Ecto neural progenitor cell (in vitro differentiated cells): ENCODE results near the gene COX19.
"Not testable (repeated sequence)": the region's sequence is repeated elsewhere in the genome, so short reads cannot be mapped to it uniquely, and the experiment has no call there.

ENCODE experiments used
- DNase-seq: peaks from one replicate; pipeline ENCODE4 v3.0.0-alpha.2; 2018; ENCODE audit warnings: low spot score

Gene COX19

DNA sequence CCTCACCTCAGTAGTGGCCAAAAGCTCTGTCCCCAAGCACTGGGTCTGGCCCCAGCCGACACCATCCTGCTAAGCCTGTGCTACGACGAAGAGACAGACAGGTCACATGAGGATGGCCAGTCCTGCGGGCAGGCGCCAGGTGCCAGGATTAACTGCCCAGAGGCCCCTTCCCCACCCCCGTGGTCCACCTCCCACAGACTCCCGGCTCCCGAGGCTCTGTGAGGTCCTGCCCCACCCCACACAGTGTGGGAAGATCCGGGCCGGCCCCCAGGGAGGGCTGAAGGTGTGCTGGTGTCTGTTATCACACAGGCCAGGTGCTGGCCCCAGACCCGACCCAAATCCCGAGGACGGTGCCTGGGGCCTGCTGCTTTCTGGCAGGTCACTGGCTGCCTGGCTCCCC is 34.9 kb upstream of the COX19 start:
- DNase-seq = no peak

DNA sequence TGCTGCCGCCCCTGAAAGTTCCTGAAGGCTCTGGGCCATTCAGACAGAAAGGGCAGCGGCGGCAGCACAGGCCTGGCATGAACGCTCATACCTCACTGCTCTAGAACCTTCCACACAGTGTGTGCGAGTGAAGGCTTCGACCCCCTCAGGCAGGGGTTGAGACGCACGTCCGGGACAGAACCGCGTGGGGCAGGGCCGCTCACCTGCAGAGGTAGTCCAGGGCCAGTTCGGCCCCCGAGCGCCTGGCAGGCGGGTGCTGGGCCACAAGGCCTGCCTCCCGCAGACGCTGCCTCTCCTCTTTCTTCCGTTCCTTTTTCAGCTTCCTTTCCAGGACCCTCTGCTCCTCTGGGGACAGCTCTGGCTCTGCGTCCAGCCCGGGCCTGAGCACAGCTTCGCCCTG is 34.4 kb upstream of the COX19 start:
- DNase-seq = no peak

DNA sequence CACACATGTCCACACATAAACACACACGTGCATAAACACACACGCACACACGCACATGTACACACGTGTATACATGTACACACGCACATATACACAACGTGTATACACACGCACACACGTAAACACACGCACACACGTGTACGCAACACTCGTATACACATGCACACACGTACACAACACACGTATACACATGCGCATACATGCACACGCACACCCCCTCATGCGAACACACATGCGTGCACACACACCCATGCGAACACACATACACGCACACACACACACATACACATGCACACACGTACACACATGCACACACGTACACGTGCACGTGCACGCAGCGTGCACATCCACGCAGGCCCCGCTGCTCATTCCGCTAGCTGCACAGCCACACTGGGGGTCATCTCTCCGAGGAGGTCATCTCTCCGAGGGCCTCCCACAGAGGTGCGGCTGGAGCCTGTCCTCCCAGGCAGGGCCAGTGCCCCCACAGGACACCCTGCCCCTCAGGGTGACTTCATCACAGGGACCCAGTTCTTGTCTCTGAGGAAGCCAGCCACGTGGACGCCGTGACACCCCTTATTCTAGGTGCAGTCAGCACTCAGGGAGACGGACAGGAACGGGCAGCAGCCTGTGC is 33.5 kb upstream of the COX19 start:
- DNase-seq = no peak

DNA sequence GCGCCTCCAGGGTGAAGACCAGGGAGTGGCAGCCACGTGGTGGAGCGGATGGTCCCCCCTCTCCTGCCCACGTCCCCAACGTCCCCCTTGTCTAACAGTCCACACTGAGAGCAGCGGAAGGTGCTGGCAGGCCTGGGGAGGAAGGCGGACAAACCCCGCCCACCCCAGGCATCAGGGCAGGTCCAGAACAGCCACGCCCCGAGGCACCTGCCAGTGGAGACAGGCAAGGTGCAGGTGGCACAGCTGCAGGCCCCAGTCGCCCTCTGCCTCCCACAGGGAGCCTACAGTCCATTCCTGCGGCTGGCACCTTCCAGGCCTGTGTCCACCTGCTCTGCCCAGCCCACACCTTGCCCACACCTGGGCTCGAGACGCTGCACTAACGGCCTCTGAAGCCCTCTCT is 32.6 kb upstream of the COX19 start:
- no peak for DNase-seq

DNA sequence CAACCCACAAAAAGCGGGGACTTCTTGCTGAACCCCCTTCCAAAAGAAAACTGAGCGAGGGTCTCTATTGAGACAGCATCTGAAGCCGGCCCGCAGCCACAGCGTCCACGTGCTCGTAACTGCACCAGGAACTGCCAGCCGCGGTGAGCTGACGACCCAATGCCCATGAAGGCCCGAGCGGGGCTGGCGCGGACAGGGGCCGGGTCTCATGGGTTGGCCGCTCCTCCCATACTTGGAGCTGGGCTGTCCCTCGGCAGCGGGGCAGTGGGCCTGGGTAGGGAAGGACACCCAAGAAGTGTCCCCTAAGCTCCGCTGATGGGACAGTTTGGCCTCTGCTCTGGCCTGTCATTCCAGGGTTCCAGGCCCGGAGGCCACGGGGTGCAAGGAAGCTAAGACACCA is 30.0 kb upstream of the COX19 start:
- DNase-seq = no peak

DNA sequence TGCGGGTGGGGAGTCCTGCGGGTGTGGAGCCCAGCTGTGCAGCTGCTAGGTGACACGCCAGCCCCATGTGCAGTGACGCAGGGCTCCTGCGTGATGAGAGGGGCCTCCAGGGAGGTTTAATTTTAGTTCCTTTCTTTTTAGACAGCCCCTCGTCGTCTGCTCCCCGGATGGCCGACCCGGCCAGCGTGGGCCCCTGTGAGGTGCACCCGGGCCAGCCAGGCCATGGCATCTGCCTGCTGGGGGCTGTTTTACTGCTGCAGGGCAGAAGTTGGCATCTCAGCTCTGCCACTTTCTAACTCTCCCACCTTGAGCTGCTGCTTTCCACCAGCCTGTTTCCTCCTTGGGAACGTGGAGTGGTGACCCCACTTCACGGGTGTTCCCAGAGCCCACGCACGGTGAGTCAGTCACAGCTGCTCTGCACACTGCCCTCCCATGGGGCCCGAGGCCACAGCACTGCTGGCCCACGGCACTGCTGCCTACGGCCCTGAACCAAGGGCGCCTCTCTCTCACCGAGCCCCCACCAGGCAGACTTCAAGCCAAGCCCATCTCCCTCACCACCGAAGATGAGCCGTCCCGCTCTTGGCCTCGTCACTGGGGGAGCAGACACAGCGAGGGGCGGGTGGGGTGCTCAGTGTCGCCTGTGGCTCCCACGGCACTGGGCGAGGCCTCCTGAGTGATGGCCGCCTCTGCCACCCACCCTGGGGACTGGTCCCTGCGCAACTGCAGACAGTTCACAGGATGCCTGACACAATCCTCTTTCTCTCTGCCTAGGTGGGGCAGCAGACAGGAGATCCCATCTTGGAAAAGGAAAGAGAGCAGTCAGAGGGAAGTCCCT is 28.9 kb upstream of the COX19 start:
- no peak for DNase-seq

DNA sequence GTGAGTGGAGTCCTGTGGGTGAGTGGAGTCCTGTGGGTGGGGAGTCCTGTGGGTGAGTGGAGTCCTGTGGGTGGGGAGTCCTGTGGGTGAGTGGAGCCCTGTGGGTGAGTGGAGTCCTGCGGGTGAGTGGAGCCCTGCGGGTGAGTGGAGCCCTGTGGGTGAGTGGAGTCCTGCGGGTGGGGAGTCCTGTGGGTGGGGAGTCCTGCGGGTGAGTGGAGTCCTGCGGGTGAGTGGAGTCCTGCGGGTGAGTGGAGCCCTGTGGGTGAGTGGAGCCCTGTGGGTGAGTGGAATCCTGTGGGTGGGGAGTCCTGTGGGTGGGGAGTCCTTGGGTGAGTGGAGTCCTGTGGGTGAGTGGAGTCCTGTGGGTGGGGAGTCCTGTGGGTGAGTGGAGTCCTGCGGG is 27.1 kb upstream of the COX19 start:
- DNase-seq = not testable (repeated sequence)

DNA sequence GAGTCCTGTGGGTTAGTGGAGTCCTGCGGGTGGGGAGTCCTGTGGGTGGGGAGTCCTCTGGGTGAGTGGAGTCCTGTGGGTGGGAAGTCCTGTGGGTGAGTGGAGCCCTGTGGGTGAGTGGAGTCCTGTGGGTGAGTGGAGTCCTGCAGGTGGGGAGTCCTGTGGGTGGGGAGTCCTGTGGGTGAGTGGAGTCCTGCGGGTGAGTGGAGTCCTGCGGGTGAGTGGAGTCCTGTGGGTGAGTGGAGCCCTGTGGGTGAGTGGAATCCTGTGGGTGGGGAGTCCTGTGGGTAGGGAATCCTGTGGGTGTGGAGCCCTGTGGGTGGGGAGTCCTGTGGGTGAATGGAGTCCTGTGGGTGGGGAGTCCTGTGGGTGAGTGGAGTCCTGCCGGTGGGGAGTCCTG is 26.7 kb upstream of the COX19 start:
- not testable (repeated sequence) for DNase-seq

DNA sequence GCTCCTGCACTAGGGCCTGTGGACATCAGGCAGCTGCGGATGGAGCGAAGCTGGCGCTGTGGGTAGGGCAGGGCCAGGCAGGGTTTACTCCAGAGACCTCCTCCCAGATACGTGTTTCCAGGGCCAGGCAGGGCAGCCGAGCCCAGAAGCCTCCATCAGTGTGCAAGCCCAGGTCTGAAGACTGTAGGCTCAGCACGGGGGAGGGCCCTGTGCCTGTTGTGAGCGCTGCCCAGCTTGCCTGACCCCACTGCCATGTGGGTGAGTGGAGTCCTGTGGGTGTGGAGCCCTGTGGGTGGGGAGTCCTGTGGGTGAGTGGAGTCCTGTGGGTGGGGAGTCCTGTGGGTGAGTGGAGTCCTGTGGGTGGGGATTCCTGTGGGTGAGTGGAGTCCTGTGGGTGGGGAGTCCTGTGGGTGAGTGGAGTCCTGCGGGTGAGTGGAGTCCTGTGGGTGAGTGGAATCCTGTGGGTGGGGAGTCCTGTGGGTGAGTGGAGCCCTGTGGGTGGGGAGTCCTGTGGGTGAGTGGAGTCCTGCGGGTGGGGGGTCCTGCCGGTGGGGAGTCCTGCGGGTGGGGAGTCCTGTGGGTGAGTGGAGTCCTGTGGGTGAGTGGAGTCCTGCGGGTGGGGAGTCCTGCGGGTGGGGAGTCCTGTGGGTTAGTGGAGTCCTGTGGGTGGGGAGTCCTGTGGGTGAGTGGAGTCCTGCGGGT is 25.9 kb upstream of the COX19 start:
- DNase-seq = not testable (repeated sequence)

DNA sequence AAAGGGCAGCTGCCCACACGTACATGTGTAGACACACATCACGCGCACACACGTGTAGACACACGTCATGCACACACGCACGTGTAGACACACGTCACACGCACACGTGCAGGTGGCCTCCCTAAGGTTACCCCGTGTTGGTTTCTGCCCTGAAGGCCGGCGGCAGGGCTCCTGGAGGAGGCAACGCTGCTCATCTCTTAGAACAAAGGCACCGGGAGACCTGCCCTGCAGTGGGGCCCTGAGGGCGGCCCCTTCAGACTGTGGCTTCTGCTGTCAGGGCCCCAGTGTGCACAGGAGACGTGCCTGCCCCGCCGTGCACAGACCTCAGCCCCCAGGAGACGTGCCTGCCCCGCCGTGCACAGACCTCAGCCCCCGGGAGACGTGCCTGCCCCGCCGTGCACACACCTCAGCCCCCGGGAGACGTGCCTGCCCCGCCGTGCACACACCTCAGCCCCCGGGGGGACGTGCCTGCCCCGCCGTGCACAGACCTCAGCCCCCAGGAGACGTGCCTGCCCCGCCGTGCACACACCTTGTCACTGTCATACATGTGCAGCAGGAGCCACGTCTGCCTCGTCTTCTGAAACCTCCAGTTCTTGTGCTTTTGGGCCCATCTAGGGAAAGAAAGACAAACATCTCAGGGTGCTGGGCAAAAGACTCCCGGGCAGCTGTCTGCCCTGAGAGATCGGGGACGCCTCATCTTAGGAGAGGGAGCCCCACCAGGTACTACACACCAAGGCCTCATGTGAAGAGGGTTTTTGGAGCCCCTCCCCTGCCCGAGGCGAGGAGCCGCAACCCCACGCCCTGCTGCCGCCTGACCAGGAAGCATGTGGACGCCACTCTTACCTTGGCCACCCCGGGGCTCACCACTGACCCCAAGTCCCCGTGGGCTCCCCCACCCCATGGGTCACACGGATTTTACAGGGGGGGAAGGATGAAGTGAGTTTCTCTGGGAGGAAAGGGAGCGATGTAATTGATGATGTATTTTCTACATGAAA is 24.9 kb upstream of the COX19 start:
- no peak for DNase-seq

DNA sequence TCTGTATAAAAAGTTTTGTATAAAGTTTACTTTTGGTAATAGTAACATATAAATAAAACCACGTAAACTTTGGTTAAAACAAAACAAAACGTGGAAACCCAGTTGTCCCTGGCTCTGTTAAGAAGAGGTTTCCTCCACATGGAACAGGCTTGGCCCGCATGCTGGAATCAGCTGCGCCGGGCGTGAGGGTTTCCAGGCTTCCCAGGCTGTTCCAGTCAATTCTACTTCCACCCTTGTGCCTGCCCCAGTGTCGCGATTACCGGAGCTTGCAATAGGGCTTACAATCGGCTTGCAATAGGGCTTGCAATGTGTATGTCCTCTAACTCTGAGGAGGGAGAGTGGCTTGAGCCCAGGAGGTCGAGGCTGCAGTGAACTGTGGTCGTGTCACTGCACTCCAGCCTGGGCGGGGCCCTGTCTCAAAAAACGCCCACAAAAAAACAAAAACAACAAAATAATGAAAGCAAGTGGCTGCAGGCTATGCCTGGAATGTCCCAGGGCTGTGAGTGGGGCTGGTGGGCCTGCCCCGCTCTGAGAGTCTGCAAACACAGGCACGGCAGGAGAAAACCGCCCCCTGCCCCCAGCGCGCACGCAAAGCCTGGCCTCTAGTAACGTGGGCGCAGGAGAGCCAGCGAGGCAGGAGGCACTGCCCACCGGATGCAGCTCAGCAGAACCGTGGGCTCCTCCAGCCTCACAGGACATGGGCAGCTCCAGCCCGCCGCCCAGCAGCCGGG is 24.0 kb upstream of the COX19 start:
- DNase-seq = no peak

DNA sequence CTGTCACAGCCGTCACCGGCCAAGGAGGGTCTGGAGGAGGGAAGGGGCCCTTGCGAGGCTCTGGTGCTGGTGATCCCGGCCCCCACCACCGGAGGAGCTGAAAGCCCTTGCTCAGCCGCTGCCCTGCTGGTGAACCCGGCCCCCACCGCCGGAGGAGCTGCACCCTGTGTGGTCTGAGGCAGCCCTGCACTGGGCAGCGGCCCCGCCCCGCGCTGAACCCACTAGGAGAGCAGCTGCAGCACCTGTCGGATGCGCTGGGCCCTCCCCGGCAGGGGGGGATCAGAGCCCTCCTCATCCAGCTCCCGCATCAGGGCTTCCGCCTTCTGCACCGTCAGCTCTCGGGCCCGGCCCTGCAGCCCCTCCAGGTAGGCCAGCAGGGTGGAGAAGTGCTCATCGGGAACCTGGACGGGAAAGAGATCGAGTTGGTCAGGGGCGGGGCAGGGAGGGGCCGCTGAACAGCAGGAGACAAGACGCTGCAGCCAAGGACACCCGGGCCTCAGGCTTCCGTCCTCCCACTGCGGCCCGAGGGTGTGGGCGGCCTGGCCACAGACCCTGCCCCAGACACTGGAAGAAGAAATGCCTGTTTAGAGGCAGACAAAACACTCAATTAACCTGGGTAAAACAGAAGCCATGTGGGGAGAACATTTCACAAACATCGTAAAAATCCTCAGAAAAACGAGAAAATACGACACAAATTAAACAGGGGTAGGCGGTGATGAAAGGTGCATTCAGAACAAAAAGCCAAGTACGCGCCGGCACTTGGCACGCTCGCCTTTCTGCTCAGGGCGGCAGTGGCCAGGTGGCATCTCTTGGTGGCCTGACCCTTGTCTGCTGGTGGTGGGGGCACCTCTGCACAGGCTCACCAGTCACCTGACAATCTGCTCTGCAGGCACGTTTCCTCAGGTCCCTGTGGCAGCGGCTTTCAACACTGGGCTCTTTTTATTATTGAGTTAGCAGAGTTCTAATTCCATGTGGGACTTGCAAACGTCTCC is 22.4 kb upstream of the COX19 start:
- no peak for DNase-seq

DNA sequence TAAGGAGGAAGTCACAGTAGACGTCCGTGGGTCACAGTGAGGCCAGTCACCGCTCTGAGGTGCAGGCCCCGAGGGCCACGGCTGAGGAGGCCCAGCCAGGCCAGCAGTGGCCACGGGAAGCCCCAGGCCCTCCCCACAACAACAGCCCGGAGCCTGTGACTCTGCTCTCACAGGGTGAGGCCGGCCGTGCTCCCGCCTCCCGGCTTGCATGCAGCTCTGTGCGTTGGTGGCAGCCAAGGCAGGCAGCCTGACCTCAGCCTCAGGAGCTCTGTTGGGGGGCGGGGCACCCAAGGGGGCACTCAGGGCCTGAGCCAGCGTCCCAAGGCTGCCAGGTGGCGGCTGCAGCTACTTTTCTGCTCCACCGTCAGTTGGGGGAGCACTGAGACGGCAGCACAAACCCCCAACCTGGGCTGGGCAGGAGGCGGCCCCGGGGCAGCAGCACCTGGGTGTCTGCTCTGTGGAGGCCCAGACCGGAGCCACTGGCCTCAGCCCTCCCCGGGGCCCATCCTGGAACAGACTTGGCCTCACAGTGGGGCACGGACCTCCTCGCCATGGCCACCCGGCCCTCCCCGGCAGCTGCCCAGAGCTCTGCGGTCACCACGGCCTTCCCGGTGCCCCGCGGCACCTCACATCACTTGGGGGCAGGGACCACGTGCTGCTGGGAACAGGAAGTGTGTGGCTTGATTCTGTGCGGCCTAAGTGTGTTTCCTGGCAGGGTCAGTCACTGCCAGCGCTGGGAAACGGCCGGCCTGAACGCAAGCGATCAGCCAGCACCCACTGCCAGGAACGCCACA is 20.9 kb upstream of the COX19 start:
- no peak for DNase-seq

DNA sequence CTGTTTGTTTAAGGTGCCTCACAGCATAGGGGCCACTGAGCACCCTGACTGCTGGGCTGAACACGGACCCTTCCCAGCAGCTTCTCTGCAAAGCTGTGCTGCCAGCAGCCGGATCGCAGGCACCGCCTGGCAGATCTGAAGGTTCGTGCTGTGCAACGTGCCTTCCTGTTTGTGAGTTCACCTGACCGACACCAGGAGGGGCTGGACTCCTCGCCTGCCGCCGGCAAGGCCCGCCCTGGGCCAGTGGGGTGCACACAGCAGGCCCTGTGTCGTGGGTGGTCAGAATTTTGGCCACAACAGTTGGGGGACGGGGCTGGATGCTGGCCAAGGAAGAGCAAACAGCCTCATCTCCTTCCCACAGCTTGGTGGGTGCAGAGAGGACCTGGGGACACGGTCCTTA is 20.2 kb upstream of the COX19 start:
- no peak for DNase-seq

DNA sequence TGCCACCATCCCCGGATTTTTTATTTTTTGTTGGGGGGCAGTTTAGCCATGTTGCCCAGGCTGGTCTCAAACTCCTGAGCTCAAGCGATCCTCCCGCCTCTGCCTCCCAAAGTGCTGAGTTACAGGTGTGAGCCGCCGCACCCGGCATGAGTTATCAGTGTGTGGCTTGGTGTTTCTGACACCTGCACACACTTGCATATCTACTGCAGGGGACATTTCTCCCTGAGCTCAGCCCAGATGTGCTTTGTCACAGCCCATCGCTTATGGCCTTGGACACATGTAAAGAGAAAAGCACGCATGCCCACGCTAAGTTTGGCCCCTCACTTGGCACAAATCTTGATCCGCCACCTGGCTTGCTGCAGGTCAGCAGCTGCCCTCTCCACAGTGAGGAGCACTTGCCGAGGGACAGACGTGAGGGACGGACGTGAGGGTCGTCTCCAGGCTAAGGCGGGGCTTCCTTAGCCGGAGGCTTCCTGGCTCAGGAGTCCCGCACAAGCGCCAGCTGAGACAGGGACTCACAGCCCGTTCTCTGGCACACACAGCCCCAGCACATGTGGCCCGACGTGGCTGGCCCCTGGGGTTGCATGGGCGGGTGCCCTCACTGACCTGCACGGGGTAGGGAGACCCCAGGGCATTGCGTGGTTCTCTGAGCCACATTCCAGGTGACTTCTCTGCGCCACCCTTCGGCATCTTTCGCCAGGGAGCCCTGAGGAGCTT is 19.4 kb upstream of the COX19 start:
- DNase-seq = no peak

DNA sequence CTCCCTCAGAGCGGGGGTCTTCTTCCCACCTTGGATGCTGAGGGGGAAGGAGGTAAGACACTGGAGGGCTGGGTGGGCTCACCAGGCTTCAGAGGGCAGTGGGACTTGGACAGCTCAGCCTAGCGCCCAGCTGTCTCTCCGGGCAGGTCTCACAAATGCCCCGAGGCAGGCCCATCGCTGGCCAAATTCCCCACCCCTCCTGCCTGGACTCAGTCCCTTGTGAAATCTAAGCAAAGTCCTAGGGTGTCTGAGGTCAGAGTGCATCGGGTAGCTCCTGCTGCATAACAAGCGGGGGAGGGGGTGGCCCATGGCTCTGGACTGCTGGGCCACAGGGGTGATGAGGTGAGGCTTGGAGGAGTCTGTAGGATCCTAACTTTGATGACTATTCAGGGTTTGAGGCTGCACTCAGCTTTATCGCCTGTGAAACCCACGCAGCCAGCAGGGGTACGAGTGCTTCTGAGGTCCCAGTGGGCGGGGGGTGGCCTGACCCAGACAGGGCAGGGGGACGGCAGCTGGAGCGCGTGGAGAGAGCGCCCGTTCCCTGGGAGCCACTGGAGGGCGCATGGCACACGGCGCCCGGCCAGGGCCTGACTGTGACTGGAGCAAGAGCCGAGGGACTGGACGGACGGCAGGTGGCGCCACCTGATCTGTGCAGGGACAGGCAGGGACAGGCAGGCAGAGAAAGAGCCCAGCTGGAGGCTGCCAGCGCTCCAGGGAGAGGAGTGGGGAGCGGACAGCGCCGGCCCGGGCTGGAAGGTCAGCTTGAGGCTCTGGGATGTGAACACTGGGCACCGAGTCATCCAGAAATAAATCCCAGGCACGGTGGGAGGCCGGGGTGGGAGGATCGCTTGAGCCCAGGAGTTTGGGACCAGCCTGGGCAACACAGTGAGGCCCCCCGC is 17.6 kb upstream of the COX19 start:
- DNase-seq = peak; percentile 99
